ENCODE data around the gene PEA15. TPM values are rescaled to one million over a fixed set of nuclear protein-coding genes. Genes with fewer than 3 reads are reported as not detected.

Gene PEA15
- total RNA-seq, 4 donors from 2014 or later: 25.8 to 92.5 (median 27.3) TPM

DNA sequence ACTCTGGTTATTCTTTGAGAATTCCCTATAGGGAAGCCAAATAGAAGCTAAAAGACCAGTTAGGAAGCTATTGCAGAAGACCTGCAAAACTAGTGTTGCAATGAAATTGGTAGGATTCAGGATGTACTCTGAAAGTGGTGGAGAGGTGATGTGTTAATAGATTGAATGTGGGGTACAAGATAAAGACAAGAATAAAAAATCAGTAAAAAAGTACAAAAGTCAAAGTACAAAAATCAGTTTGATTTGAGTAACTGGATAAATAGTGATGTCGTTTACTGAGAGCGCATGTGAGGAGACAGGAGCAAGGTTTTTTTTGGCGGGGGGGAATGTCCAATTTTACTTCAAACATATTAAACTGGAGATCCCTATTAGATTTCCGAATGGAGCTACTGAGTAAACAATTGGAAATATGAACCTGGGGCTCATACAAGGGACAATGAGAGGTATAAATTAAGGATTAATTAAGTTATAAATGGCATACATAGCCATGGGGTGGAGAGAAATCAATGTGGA is 59.7 kb downstream of the PEA15 start:
- intact Hi-C loops (cut with DNase I; ENCODE audit: low total_unique reads) (no loop called here), in situ Hi-C loops (cut with MboI; ENCODE audit: low pct_ligation_motif_present in 1 of 4, low pct_unique_long_range_greater_than_20kb in 1 of 4, low sequenced_read_pairs in 3 of 4) (no loop called here)
- H3K36me3 ChIP-seq: no peaks in the 10 kb centered on the region
- H3K27ac ChIP-seq: no peak overlapping the region
- H3K27me3 ChIP-seq: no peaks in the 10 kb centered on the region
- no peak for TF ChIP-seq EP300 (IDR thresholded peaks at IDR 0.05; ENCODE audit: low read depth)
- TF ChIP-seq, protein P1, sequence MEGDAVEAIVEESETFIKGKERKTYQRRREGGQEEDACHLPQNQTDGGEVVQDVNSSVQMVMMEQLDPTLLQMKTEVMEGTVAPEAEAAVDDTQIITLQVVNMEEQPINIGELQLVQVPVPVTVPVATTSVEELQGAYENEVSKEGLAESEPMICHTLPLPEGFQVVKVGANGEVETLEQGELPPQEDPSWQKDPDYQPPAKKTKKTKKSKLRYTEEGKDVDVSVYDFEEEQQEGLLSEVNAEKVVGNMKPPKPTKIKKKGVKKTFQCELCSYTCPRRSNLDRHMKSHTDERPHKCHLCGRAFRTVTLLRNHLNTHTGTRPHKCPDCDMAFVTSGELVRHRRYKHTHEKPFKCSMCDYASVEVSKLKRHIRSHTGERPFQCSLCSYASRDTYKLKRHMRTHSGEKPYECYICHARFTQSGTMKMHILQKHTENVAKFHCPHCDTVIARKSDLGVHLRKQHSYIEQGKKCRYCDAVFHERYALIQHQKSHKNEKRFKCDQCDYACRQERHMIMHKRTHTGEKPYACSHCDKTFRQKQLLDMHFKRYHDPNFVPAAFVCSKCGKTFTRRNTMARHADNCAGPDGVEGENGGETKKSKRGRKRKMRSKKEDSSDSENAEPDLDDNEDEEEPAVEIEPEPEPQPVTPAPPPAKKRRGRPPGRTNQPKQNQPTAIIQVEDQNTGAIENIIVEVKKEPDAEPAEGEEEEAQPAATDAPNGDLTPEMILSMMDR (IDR thresholded peaks at IDR 0.05): no peak
- TF ChIP-seq POLR2A (IDR thresholded peaks at IDR 0.05): no peak
- TF ChIP-seq POLR2AphosphoS5 (IDR thresholded peaks at IDR 0.05): no peak
- H3K4me1 ChIP-seq: peaks cover 6 to 29% (median 16%) of the 10 kb centered on the region in 4 donors
- no peak overlapping the region for H3K4me3 ChIP-seq
- H3K9me3 ChIP-seq: no peaks in the 10 kb centered on the region
- WGBS, 2 donors (ENCODE audit: low coverage in 1 of 2): 90 to 94% methylated on average over 4 of the region's 4 CpGs
- no peak for DNase-seq

Other genes with a start within 250 kb of the PEA15 start
- 1 to 10 TPM; 3.2 to 8.2 (median 4.9) TPM for gene PIGM, start 173.4 kb upstream of the PEA15 start, total RNA-seq
- not detected for gene KCNJ10, start 135.2 kb upstream of the PEA15 start, total RNA-seq
- under 1 TPM in 1 of 4 donors, not detected in 3; 0.27 TPM for gene KCNJ9, start 123.8 kb upstream of the PEA15 start, total RNA-seq
- gene IGSF8, start 106.8 kb upstream of the PEA15 start, total RNA-seq: 10 to 100 TPM; 35.9 to 89.0 (median 49.5) TPM
- gene ATP1A2, start 89.6 kb upstream of the PEA15 start, total RNA-seq: 10 to 100 TPM; 11.4 to 40.8 (median 23.1) TPM
- gene ATP1A4, start 53.8 kb upstream of the PEA15 start, total RNA-seq: under 1 TPM in 1 of 4 donors, not detected in 3; 0.20 TPM
- under 1 TPM in 2 of 4 donors, not detected in 2; 0.55 to 0.95 TPM for gene CASQ1, start 14.8 kb upstream of the PEA15 start, total RNA-seq
- gene DCAF8, start 57.2 kb downstream of the PEA15 start, total RNA-seq: 100 to 1,000 TPM; 128 to 279 (median 137) TPM
- gene PEX19, start 79.7 kb downstream of the PEA15 start, total RNA-seq: 10 to 100 TPM; 22.1 to 50.8 (median 32.8) TPM
- 100 to 1,000 TPM in 3 of 4 donors, 10 to 100 TPM in 1; 98.7 to 152 (median 119) TPM for gene COPA, start 137.9 kb downstream of the PEA15 start, total RNA-seq
- gene NCSTN, start 138.0 kb downstream of the PEA15 start, total RNA-seq: 100 to 1,000 TPM in 1 of 4 donors, 10 to 100 TPM in 3; 30.6 to 101 (median 67.3) TPM
- not detected for gene NHLH1, start 161.7 kb downstream of the PEA15 start, total RNA-seq
- gene VANGL2, start 195.2 kb downstream of the PEA15 start, total RNA-seq: 1 to 10 TPM in 3 of 4 donors, under 1 TPM in 1; 0.20 to 3.7 (median 2.7) TPM